AG04450 (cell line): ENCODE results near the gene RAPGEF2. TPM values are rescaled to one million over a fixed set of nuclear protein-coding genes. Genes with fewer than 3 reads are reported as not detected.
A peak's percentile ranks its signal among the peaks of the same experiment; 100 is the strongest.

ENCODE experiments used
- CTCF ChIA-PET: fragments of 300-600, 350-600 bp; formaldehyde crosslinking; extraction: SDS; loops from one replicate; lab custom pipeline; 2022; ENCODE audit warnings: antibody characterized with exemption, inconsistent platforms; lab: Charles Lee
- POLR2A ChIA-PET: fragments of 350-600 bp; formaldehyde crosslinking; extraction: SDS; loops from one replicate; lab custom pipeline; 2021; ENCODE audit warnings: antibody characterized with exemption, inconsistent platforms; lab: Yijun Ruan, JAX
- DNase-seq: peaks from one replicate; pipeline ENCODE4 v3.0.0-alpha.2; 2011; ENCODE audit warnings: low read depth, low spot score
- H3K27ac ChIP-seq: one replicate; pipeline ENCODE4 v1.5.1; 2012; ENCODE audit warnings: low read depth, low read length, control low read depth
- H3K27me3 ChIP-seq: one replicate; pipeline ENCODE4 v1.6.0; 2012; ENCODE audit warnings: low read length; ENCODE audit not compliant: control insufficient read depth, insufficient read depth
- H3K4me3 ChIP-seq: 2 replicates; pipeline ENCODE4 v1.5.1; 2011; ENCODE audit warnings: mild to moderate bottlenecking, low read depth, low read length, control low read depth
- H3K9me3 ChIP-seq: 2 replicates; pipeline ENCODE4 v1.5.1; 2012; ENCODE audit warnings: low read length; ENCODE audit not compliant: control insufficient read depth, insufficient read depth
- polyA plus RNA-seq: library from polyadenylated mRNA; depleted of rRNA; stranded (reverse); fragments of >200 nt; gene quantifications from 2 replicates; pipeline ENCODE4 v1.2.3, GENCODE V29; 2011
- TF ChIP-seq, protein P1 (sequence below): IDR thresholded peaks from 2 replicates; pipeline ENCODE4 v1.5.1; 2011; ENCODE audit warnings: low read depth, low read length, control low read depth, inconsistent platforms

RAPGEF2 gene
- polyA plus RNA-seq, 1 experiment, result 51.5 TPM

DNA sequence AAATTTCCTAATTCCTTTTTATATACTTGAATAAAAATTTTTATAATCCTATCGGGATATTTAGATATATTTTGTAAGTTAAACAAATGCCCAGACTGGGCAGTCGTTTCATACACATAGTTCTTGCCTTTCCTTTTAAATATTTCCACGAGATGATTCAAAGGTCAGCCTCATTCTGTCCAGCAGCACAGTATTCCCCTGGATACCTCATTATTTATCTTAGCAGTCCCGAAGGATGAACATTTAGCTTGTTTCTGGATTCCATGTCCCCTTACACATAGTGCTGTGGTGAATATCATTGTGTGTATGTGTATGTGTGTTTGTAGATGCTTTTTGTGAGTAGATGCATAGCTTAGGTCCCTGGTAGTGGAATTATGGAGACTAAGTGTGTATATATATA lies 38.3 kb downstream of the RAPGEF2 start:
- ChIA-PET POLR2A (no interaction called here), CTCF (no interaction called here)
- Histone ChIP-seq H3K27me3 (no peaks in the 10 kb centered on the region), H3K9me3 (no peaks in the 10 kb centered on the region), H3K4me3 (no peak overlapping the region), H3K27ac (no peak overlapping the region)
- DNase-seq, result peak; percentile 3
- TF ChIP-seq, protein P1, sequence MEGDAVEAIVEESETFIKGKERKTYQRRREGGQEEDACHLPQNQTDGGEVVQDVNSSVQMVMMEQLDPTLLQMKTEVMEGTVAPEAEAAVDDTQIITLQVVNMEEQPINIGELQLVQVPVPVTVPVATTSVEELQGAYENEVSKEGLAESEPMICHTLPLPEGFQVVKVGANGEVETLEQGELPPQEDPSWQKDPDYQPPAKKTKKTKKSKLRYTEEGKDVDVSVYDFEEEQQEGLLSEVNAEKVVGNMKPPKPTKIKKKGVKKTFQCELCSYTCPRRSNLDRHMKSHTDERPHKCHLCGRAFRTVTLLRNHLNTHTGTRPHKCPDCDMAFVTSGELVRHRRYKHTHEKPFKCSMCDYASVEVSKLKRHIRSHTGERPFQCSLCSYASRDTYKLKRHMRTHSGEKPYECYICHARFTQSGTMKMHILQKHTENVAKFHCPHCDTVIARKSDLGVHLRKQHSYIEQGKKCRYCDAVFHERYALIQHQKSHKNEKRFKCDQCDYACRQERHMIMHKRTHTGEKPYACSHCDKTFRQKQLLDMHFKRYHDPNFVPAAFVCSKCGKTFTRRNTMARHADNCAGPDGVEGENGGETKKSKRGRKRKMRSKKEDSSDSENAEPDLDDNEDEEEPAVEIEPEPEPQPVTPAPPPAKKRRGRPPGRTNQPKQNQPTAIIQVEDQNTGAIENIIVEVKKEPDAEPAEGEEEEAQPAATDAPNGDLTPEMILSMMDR, result no peak

DNA sequence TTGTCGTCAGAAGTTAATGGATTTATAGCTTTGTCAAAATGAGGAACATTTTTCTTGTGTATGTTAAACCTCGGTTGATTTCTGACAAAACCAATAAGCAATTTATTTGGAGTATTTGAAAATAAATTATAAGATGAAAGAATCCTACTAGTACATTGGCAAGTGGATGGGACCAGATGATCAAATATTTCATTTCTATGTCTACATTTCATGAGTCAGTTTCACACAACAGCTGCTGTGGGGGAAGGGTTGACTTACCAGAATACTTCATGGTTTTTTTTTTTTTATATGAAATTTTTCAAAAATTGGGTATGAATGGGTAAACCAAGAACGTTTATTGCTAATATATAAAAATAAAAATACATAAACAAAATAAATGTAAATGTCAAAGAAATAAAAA lies 39.4 kb downstream of the RAPGEF2 start:
- no peaks in the 10 kb centered on the region for H3K27me3 ChIP-seq
- ChIA-PET POLR2A (no interaction called here), CTCF (no interaction called here)
- DNase-seq, result no peak
- no peak overlapping the region for H3K27ac ChIP-seq
- no peak overlapping the region for H3K4me3 ChIP-seq
- no peaks in the 10 kb centered on the region for H3K9me3 ChIP-seq
- TF ChIP-seq, protein P1, result no peak

DNA sequence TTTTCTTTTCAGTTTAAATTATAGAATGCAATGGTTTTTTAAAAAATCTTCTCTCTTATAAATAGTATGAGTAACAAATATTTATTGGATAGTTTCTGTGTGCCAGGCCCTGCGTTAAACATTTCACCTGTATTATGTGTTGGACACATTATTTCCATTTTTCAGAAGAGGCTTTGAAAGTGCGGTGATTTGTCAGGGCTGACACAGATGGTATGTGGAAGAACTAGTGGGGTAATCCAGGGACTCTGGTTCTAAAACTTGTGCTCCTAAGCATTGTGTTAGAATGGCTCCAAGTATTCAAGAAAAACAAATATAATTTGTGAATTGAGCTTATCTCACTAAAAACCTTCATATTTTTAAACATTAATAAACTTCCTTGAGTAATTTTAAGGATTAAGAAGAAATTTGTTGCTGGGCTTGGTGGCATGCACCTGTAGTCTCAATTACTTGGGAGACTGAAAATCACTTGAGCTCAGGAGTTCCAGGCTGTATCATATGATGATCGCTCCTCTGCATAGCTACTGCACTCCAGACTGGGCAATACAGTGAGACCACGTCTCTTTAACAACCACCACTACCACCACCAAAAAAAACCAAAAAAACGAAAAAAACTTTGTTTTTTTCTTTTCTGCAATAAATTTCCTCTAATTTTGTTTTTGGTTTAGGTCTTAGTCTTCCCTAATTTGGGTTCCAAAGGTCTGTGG lies 40.0 kb downstream of the RAPGEF2 start:
- no peak for DNase-seq
- no peak overlapping the region for H3K4me3 ChIP-seq
- CTCF ChIA-PET, result no interaction called here
- no peaks in the 10 kb centered on the region for H3K27me3 ChIP-seq
- no peaks in the 10 kb centered on the region for H3K9me3 ChIP-seq
- TF ChIP-seq, protein P1, result no peak
- no peak overlapping the region for H3K27ac ChIP-seq
- POLR2A ChIA-PET, result no interaction called here

DNA sequence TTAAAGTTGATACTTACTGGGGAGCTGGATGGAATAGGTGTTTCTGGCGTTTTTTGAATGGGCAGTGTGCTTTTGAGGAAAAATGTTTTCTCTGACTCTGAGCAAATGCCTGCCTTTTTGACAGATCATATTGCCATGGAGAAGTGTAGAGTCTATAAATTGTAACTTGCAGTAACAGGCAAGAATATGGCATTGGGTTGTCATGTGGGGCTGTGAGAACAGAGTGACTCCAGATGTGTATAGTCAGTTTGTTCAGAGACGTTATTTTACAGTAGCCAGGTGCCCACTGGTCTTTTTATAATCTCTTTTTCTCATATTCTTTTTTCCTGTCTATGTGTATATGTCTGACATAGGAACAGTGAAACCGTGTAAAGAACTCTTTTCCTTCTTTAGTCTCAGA lies 40.8 kb downstream of the RAPGEF2 start:
- Histone ChIP-seq H3K9me3 (no peaks in the 10 kb centered on the region), H3K4me3 (no peak overlapping the region), H3K27ac (no peak overlapping the region), H3K27me3 (no peaks in the 10 kb centered on the region)
- POLR2A ChIA-PET, result no interaction called here
- DNase-seq, result no peak
- TF ChIP-seq, protein P1, result no peak
- CTCF ChIA-PET, result no interaction called here

DNA sequence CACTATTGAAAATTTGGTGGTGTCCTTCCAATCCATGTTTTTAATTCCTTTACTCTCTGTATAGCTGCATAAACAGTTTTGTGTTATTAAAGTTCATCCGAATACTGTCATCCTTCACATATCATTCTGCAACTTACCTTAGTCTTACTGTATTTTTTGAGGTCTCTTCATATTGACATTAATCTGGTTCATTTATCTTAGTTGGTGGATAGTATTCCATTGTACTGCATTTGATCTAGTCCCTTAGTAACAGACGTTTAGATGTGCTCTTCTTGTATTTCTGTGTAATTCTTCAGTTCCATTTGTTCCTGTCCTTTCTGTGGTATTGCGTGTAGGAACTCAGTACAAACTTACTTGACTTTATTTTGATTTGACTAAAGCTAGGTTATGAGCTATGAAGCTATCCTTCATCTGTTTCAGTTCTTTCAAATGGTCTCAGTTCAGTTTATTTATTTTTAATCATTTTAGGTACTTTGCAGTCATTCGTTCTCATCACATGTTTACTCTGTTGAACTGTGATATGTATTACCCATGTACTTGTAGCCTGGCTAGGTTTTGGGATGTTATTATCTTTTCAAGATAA lies 41.3 kb downstream of the RAPGEF2 start:
- Histone ChIP-seq H3K4me3 (no peak overlapping the region), H3K27ac (no peak overlapping the region), H3K27me3 (no peaks in the 10 kb centered on the region), H3K9me3 (no peaks in the 10 kb centered on the region)
- ChIA-PET CTCF (no interaction called here), POLR2A (interaction anchor here (0.7 kb wide), 1 partner anchor 86 kb away, joined by 4 read pairs; no protein-coding TSS in a partner anchor)
- TF ChIP-seq, protein P1, result no peak
- DNase-seq, result no peak
